Ishikawa (cell line): Measurements from ENCODE around the gene EIF2B4.

Experiments used
- CEBPB ChIP-seq: IDR thresholded peaks from 2 replicates; pipeline ENCODE4 v1.6.1; 2012
- CREB1 ChIP-seq: IDR thresholded peaks from 2 replicates; pipeline ENCODE4 v1.6.1; 2012; ENCODE audit warnings: low read depth
- EGR1 ChIP-seq: IDR thresholded peaks from 2 replicates; pipeline ENCODE4 v1.6.1; 2012
- EP300 ChIP-seq: IDR thresholded peaks from 2 replicates; pipeline ENCODE4 v1.6.1; 2012; ENCODE audit warnings: borderline replicate concordance
- FOXM1 ChIP-seq: IDR thresholded peaks from 2 replicates; pipeline ENCODE4 v1.6.1; 2012; ENCODE audit warnings: low read depth, borderline replicate concordance
- NFIC ChIP-seq: IDR thresholded peaks from 2 replicates; pipeline ENCODE4 v1.6.1; 2012
- RAD21 ChIP-seq: IDR thresholded peaks from 2 replicates; pipeline ENCODE4 v1.6.1; 2012; ENCODE audit warnings: low read depth
- TAF1 ChIP-seq: IDR thresholded peaks from 2 replicates; pipeline ENCODE4 v1.6.1; 2012; ENCODE audit warnings: low read depth, mild to moderate bottlenecking
- TCF12 ChIP-seq: IDR thresholded peaks from 2 replicates; pipeline ENCODE4 v1.6.1; 2012; ENCODE audit warnings: low read depth
- TEAD4 ChIP-seq: IDR thresholded peaks from 2 replicates; pipeline ENCODE4 v1.6.1; 2012
- YY1 ChIP-seq: IDR thresholded peaks from 2 replicates; pipeline ENCODE4 v1.6.1; 2012; ENCODE audit warnings: low read depth
- ZBTB7A ChIP-seq: IDR thresholded peaks from 2 replicates; pipeline ENCODE4 v1.6.1; 2012; ENCODE audit warnings: low read depth
- TF ChIP-seq, protein P1 (sequence below): IDR thresholded peaks from 2 replicates; pipeline ENCODE4 v1.6.1; 2012; ENCODE audit warnings: low read depth, mild to moderate bottlenecking
- TF ChIP-seq, protein P2 (sequence below): IDR thresholded peaks from 2 replicates; pipeline ENCODE4 v1.6.1; 2012
- TF ChIP-seq, protein P3 (sequence below): IDR thresholded peaks from 2 replicates; pipeline ENCODE4 v1.6.1; 2012

The EIF2B4 gene

DNA sequence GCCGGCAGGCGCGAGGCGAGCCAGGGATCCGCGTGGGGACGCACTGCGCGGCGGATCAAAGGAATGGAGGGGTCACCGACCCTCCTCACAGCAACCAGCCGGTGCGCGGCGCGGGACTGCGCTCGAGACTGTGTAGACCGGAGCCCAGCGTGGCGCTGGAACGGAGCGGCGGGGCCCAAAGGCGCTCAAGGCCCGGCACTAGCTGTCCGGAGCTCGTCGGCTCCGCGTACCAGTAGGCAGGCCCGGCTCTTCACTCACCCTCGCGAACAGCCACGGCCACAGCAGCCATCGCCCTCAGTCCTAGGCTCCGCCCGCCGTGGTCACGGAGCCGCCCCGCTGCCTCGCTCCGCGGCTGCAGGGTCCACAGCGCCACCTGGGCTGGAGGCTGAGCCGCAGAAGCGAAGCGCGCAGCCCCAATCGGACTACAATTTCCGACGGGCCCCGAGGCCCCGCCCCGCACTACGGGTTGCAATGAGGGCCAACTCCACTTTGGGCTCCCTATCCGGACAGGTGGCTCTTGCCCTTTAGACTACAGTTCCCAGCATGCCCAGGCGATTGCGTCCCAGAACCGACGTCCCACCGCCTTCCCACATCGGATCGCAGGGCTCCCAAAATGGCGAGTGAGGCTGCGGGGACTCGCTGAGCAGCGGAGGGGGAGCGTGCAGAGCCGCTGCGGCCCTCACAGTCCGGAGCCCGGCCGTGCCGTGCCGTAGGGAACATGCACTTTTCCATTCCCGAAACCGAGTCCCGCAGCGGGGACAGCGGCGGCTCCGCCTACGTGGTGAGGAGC is at the start of gene EIF2B4, which contains the start of gene SNX17:
Gene EIF2B4, minus strand, starts transcription at position 313 of the 790 bp plus-strand sequence. Its CDS starts 24 bp downstream, at position 289.
Gene SNX17, plus strand, starts transcription at position 591 of the 790 bp plus-strand sequence. Its CDS starts 128 bp downstream, at position 719.
- TF ChIP-seq, protein P1, sequence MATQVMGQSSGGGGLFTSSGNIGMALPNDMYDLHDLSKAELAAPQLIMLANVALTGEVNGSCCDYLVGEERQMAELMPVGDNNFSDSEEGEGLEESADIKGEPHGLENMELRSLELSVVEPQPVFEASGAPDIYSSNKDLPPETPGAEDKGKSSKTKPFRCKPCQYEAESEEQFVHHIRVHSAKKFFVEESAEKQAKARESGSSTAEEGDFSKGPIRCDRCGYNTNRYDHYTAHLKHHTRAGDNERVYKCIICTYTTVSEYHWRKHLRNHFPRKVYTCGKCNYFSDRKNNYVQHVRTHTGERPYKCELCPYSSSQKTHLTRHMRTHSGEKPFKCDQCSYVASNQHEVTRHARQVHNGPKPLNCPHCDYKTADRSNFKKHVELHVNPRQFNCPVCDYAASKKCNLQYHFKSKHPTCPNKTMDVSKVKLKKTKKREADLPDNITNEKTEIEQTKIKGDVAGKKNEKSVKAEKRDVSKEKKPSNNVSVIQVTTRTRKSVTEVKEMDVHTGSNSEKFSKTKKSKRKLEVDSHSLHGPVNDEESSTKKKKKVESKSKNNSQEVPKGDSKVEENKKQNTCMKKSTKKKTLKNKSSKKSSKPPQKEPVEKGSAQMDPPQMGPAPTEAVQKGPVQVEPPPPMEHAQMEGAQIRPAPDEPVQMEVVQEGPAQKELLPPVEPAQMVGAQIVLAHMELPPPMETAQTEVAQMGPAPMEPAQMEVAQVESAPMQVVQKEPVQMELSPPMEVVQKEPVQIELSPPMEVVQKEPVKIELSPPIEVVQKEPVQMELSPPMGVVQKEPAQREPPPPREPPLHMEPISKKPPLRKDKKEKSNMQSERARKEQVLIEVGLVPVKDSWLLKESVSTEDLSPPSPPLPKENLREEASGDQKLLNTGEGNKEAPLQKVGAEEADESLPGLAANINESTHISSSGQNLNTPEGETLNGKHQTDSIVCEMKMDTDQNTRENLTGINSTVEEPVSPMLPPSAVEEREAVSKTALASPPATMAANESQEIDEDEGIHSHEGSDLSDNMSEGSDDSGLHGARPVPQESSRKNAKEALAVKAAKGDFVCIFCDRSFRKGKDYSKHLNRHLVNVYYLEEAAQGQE: no peak
- TF ChIP-seq CREB1 (peak; percentile 72), ZBTB7A (peak; percentile 97), FOXM1 (no peak), EP300 (peak; percentile 35; the same call in 1 of the 2 replicates), TAF1 (peak; percentile 99), YY1 (peak; percentile 94), TEAD4 (no peak), EGR1 (peak; percentile 49; the same call in 1 of the 2 replicates), RAD21 (peak; percentile 64), NFIC (no peak; the same call in none of the 2 replicates), CEBPB (no peak), TCF12 (peak; percentile 88)
- TF ChIP-seq, protein P2, sequence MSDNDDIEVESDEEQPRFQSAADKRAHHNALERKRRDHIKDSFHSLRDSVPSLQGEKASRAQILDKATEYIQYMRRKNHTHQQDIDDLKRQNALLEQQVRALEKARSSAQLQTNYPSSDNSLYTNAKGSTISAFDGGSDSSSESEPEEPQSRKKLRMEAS: peak; percentile 86
- TF ChIP-seq, protein P3, sequence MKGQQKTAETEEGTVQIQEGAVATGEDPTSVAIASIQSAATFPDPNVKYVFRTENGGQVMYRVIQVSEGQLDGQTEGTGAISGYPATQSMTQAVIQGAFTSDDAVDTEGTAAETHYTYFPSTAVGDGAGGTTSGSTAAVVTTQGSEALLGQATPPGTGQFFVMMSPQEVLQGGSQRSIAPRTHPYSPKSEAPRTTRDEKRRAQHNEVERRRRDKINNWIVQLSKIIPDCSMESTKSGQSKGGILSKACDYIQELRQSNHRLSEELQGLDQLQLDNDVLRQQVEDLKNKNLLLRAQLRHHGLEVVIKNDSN: no peak; the same call in none of the 2 replicates

DNA sequence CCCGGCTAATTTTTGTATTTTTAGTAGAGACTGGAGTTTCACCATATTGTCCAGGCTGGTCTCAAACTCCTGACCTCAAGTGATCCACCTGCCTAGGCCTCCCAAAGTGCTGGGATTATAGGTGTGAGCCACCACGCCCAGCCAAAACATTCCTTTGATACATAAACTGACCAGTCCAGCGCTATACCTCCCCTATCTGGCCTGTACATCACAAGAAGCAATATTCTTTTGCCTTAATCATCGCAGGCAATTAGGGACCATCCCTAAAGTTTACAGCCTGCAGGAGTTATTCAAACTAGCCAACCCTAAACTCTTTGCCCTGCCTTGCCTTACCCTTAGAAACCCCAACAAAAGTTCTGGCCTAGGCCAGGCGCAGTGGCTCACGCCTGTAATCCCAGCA is 46.0 kb upstream of the EIF2B4 start:
- TF ChIP-seq, protein P2: no peak
- TF ChIP-seq TAF1: no peak
- no peak for TF ChIP-seq TCF12
- TF ChIP-seq CEBPB: no peak

DNA sequence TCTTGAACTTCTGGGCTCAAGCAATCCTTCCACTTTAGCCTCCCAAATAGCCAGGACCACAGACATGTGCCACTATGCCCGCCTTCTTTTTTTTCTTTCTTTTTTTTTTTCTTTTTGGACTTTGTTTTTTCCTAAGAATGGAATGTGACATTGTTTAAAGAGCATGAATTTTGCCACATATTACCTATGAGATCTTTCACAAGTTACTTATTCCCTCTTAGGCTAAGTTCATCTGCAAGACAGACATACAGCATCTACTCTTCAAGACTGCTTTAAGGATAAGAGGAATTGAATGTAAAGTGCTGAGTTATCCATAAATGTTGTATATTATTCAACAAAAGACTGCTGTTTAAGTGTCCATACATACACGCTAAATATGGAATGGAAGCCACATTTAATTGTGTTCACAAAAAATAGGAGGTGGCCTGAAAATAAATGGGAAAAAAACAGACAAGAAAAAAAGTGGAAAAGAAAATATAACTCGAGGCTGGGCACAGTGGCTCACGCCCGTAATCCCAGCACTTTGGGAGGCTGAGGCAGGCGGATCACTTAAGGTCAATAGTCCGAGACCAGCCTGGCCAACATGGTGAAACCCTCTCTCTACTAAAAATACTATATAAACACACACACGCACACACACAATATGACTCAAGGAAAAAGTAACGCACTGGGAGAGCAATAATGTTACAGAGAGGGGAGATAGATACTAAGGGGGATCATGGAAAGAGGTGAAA is 42.4 kb upstream of the EIF2B4 start:
- TF ChIP-seq ZBTB7A (no peak), RAD21 (no peak), TAF1 (no peak), CREB1 (no peak), EGR1 (no peak), TCF12 (no peak)
- TF ChIP-seq, protein P1: no peak

GRCh38 chr2:27409321-27410073 is 39.4 kb upstream of the EIF2B4 start, which contains the start of gene PPM1G:
TSS of gene PPM1G (minus strand) at chr2:27409591. CDS start at chr2:27409422, 169 bp downstream.
- TF ChIP-seq TEAD4: no peak
- peak; percentile 96 for TF ChIP-seq TAF1
- TF ChIP-seq CEBPB: no peak
- TF ChIP-seq, protein P3: no peak; the same call in 1 of the 2 replicates
- TF ChIP-seq YY1: peak; percentile 65; the same call in 1 of the 2 replicates
- no peak for TF ChIP-seq FOXM1
- 0 out of 2 replicates have a peak, but pooled peaks have one; percentile 9 for TF ChIP-seq NFIC
- no peak for TF ChIP-seq ZBTB7A
- TF ChIP-seq CREB1: no peak
- TF ChIP-seq, protein P1: no peak
- TF ChIP-seq, protein P2: peak; percentile 94
- TF ChIP-seq EGR1: no peak
- TF ChIP-seq TCF12: peak; percentile 21; the same call in 1 of the 2 replicates
- TF ChIP-seq RAD21: no peak
- TF ChIP-seq EP300: peak; percentile 5; the same call in 1 of the 2 replicates
